Activated CD4-positive, alpha-beta T cell treated with anti-CD3 and anti-CD28 coated beads, Interleukin-2, amount 50 U/mL, for 1 hour (primary cell): Measurements from ENCODE around the gene ARMC5.

Source experiments
- DNase-seq: peaks from one replicate; pipeline ENCODE4 v3.0.0-alpha.2; 2020

Gene ARMC5

GRCh38 chr16:31461921-31462804, 2.9 kb downstream of the ARMC5 start:
- no peak for DNase-seq

- no peak for DNase-seq
Observed at GRCh38 chr16:31464348-31464769, 5.1 kb downstream of the ARMC5 start.

- DNase-seq: no peak
Observed at GRCh38 chr16:31464781-31465260, 5.5 kb downstream of the ARMC5 start.

GRCh38 chr16:31465788-31466370, 6.6 kb downstream of the ARMC5 start:
- DNase-seq: no peak

- DNase-seq: no peak
Observed at GRCh38 chr16:31466381-31466841, 7.1 kb downstream of the ARMC5 start.

GRCh38 chr16:31467151-31467773, 8.0 kb downstream of the ARMC5 start:
- DNase-seq: no peak

- DNase-seq: no peak
Observed at GRCh38 chr16:31467858-31468257, 8.6 kb downstream of the ARMC5 start.

- no peak for DNase-seq
Observed at GRCh38 chr16:31470615-31471014, 11.3 kb downstream of the ARMC5 start.

GRCh38 chr16:31471241-31471874, 12.1 kb downstream of the ARMC5 start:
- no peak for DNase-seq

GRCh38 chr16:31471875-31472708, 12.8 kb downstream of the ARMC5 start, which contains the start of gene TGFB1I1:
TGFB1I1 (plus strand) TSS chr16:31472152; CDS start chr16:31472189, 37 bp downstream.
- no peak for DNase-seq

GRCh38 chr16:31472709-31473203, 13.5 kb downstream of the ARMC5 start:
- DNase-seq: peak; percentile 26

- no peak for DNase-seq
Observed at GRCh38 chr16:31473264-31473984, 14.1 kb downstream of the ARMC5 start.

- no peak for DNase-seq
Observed at GRCh38 chr16:31474173-31474714, 14.9 kb downstream of the ARMC5 start.

GRCh38 chr16:31474773-31475738, 15.8 kb downstream of the ARMC5 start:
- no peak for DNase-seq

GRCh38 chr16:31475946-31476302, 16.6 kb downstream of the ARMC5 start:
- no peak for DNase-seq

- DNase-seq: peak; percentile 91
Observed at GRCh38 chr16:31476303-31477219, 17.3 kb downstream of the ARMC5 start.

- DNase-seq: no peak
Observed at GRCh38 chr16:31477220-31478216, 18.2 kb downstream of the ARMC5 start.
